ENCODE data around the gene TNKS1BP1. TPM values are rescaled to one million over a fixed set of nuclear protein-coding genes. Genes with fewer than 3 reads are reported as not detected.

TNKS1BP1 gene, protein sequence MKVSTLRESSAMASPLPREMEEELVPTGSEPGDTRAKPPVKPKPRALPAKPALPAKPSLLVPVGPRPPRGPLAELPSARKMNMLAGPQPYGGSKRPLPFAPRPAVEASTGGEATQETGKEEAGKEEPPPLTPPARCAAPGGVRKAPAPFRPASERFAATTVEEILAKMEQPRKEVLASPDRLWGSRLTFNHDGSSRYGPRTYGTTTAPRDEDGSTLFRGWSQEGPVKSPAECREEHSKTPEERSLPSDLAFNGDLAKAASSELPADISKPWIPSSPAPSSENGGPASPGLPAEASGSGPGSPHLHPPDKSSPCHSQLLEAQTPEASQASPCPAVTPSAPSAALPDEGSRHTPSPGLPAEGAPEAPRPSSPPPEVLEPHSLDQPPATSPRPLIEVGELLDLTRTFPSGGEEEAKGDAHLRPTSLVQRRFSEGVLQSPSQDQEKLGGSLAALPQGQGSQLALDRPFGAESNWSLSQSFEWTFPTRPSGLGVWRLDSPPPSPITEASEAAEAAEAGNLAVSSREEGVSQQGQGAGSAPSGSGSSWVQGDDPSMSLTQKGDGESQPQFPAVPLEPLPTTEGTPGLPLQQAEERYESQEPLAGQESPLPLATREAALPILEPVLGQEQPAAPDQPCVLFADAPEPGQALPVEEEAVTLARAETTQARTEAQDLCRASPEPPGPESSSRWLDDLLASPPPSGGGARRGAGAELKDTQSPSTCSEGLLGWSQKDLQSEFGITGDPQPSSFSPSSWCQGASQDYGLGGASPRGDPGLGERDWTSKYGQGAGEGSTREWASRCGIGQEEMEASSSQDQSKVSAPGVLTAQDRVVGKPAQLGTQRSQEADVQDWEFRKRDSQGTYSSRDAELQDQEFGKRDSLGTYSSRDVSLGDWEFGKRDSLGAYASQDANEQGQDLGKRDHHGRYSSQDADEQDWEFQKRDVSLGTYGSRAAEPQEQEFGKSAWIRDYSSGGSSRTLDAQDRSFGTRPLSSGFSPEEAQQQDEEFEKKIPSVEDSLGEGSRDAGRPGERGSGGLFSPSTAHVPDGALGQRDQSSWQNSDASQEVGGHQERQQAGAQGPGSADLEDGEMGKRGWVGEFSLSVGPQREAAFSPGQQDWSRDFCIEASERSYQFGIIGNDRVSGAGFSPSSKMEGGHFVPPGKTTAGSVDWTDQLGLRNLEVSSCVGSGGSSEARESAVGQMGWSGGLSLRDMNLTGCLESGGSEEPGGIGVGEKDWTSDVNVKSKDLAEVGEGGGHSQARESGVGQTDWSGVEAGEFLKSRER (N-terminal part only)
- polyA plus RNA-seq (2011; rRNA removed) (35.0 and 36.5 TPM in 2 replicates), polyA plus RNA-seq (2017; fragmentation: RNase III; extraction: RNeasy Plus Mini Kit Qiagen cat#74134 plus additional on column Dnase treatment) (46.2 to 54.5 TPM (median 53.1 TPM) in 3 replicates), polyA minus RNA-seq (2011; rRNA and poly(A)+ RNA removed) (44.9 and 52.6 TPM in 2 replicates)
- polyA plus RNA-seq (2012; cell fraction: cytosol; rRNA removed), result 23.5 and 25.3 TPM in 2 replicates
- 124 and 154 TPM in 2 replicates for polyA plus RNA-seq (2012; cell fraction: nucleus; rRNA removed)

- TF ChIP-seq CEBPB (IDR thresholded peaks at IDR 0.05) (peak; percentile 35 to 81; a peak in 3 of 4 replicates), POLR2A (IDR thresholded peaks at IDR 0.05; ENCODE audit: low read length) (peak; percentile 32), JUN (IDR thresholded peaks at IDR 0.05) (peak in 1 of 2 experiments; percentile 76; a peak in 4 of 5 replicates), RCOR1 (IDR thresholded peaks at IDR 0.05; ENCODE audit: low read depth, low read length) (no peak), REST (IDR thresholded peaks at IDR 0.05) (no peak), ZNF302 (CRISPR knock-in tag; IDR thresholded peaks at IDR 0.05) (no peak), GATA3 (IDR thresholded peaks at IDR 0.05; ENCODE audit: borderline replicate concordance) (no peak), KDM1A (IDR thresholded peaks at IDR 0.05; ENCODE audit: low read depth) (no peak)
- TF ChIP-seq, protein P1, sequence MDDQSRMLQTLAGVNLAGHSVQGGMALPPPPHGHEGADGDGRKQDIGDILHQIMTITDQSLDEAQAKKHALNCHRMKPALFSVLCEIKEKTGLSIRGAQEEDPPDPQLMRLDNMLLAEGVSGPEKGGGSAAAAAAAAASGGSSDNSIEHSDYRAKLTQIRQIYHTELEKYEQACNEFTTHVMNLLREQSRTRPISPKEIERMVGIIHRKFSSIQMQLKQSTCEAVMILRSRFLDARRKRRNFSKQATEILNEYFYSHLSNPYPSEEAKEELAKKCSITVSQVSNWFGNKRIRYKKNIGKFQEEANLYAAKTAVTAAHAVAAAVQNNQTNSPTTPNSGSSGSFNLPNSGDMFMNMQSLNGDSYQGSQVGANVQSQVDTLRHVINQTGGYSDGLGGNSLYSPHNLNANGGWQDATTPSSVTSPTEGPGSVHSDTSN (IDR thresholded peaks at IDR 0.05), result no peak
- TF ChIP-seq, protein P2, sequence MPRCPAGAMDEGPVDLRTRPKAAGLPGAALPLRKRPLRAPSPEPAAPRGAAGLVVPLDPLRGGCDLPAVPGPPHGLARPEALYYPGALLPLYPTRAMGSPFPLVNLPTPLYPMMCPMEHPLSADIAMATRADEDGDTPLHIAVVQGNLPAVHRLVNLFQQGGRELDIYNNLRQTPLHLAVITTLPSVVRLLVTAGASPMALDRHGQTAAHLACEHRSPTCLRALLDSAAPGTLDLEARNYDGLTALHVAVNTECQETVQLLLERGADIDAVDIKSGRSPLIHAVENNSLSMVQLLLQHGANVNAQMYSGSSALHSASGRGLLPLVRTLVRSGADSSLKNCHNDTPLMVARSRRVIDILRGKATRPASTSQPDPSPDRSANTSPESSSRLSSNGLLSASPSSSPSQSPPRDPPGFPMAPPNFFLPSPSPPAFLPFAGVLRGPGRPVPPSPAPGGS (IDR thresholded peaks at IDR 0.05), result peak; percentile 27; the same call in 1 of the 3 replicates
- TF ChIP-seq, protein P3, sequence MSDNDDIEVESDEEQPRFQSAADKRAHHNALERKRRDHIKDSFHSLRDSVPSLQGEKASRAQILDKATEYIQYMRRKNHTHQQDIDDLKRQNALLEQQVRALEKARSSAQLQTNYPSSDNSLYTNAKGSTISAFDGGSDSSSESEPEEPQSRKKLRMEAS (IDR thresholded peaks at IDR 0.05), result peak; percentile 59
- 5% methylated on average over 30 of the region's 61 CpGs for WGBS (ENCODE audit: missing lambda C conversion rate)
- peak within 1 kb of the TSS; percentile 99 for H3K4me2 ChIP-seq
- DNase-seq (ENCODE audit: low read depth in 1 of 2, low spot score in 1 of 2), result peak; percentile 94 to 97
- no peaks in the 10 kb centered on the region for H3K9me3 ChIP-seq
- ChIA-PET POLR2A (interaction anchor here (0.6 to 2.6 kb wide), 6 partner anchors 8 to 1191 kb away, joined by 3 to 35 read pairs (median 5); partner anchors contain the start of genes SELENOH and SSRP1), CTCF (interaction anchor here (0.5 to 2.2 kb wide), 9 partner anchors 10 to 475 kb away, joined by 3 to 8 read pairs (median 5); partner anchors contain the start of gene SSRP1)
- FAIRE-seq, result no peak
- peaks cover 42% of the 10 kb centered on the region for H3K4me1 ChIP-seq
- peak within 1 kb of the TSS; percentile 91 to 99 for H3K27ac ChIP-seq
- H3K4me3 ChIP-seq, result peak within 1 kb of the TSS; percentile 64
- ATAC-seq, result peak; percentile 63 to 81
Observed at GRCh38 chr11:57324886-57325734, at the start of gene TNKS1BP1. TNKS1BP1 (minus strand) TSS chr11:57324952; CDS start chr11:57321885, 3,067 bp downstream.

DNA sequence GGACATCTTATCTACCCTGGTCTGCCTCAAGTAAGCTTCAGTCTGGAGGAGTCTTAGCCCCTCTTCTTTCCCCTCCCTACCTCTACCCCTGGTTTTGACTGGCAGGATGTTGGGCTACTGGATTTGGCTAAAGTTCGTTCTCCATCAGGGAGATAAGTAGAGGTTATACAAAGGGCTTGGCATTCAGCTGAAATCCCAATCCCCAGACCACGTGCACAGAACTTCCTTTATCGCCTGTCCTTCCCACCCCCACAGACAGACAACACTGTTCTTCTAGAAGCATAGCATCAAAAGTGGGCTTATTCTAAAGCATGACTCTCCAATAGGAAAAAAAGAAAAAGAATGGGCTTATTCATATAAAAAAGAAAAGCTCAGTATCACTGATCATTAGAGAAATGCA, 48.4 kb upstream of the TNKS1BP1 start:
- ATAC-seq (no peak), DNase-seq (ENCODE audit: low read depth in 1 of 2, low spot score in 1 of 2) (no peak), FAIRE-seq (no peak)
- 53% methylated on average over 3 of the region's 3 CpGs for WGBS (ENCODE audit: missing lambda C conversion rate)
- Histone ChIP-seq H3K9me3 (no peaks in the 10 kb centered on the region), H3K4me2 (no peak overlapping the region), H3K4me1 (peaks cover 16% of the 10 kb centered on the region; the same call in 2 of the 3 replicates), H3K27ac (no peak overlapping the region), H3K4me3 (no peak overlapping the region)
- POLR2A ChIA-PET, result no interaction called here
- CTCF ChIA-PET, result interaction anchor here (0.8 to 1.9 kb wide), 5 partner anchors 10 to 87 kb away, joined by 3 to 7 read pairs (median 4); partner anchors contain the start of gene RTN4RL2
- TF ChIP-seq FOSB (CRISPR knock-in tag; IDR thresholded peaks at IDR 0.05) (no peak), ZSCAN20 (CRISPR knock-in tag; IDR thresholded peaks at IDR 0.05) (no peak), EHF (CRISPR knock-in tag; IDR thresholded peaks at IDR 0.05) (no peak), RARB (CRISPR knock-in tag; IDR thresholded peaks at IDR 0.05) (no peak), MYC (IDR thresholded peaks at IDR 0.05; ENCODE audit: borderline replicate concordance, low read length) (no peak), CBX8 (IDR thresholded peaks at IDR 0.05) (no peak), ELK1 (IDR thresholded peaks at IDR 0.05; ENCODE audit: low read depth, low read length) (no peak), CHD4 (IDR thresholded peaks at IDR 0.05; ENCODE audit: borderline replicate concordance) (no peak), ESRRA (IDR thresholded peaks at IDR 0.05; ENCODE audit: borderline replicate concordance, low read length) (no peak), SMC3 (IDR thresholded peaks at IDR 0.05) (no peak), USF2 (IDR thresholded peaks at IDR 0.05) (no peak)

Measured in A549 (cell line).